K562 (cell line): ENCODE measurements around the gene GPAT3. TPM values are rescaled to one million over a fixed set of nuclear protein-coding genes. Genes with fewer than 3 reads are reported as not detected.

Source experiments
- ATAC-seq: fragments of 200-7000 bp; cut with Tn5 transposase; 3 replicates; pipeline ENCODE4 v1.9.1; 2020; ENCODE audit warnings: moderate library complexity
- BruUV-seq: library from RNA; stranded (reverse); fragments of 400-500 nt; replicated peaks from 2 replicates; lab custom pipeline; 2021; lab: Mats Ljungman, UMichigan
- CTCF ChIA-PET: fragments of 300-600 bp; formaldehyde crosslinking; extraction: SDS; loops from one replicate; lab custom pipeline; 2021; ENCODE audit warnings: low intra/inter-chr PET ratio; lab: Yijun Ruan, JAX
- POLR2A ChIA-PET: fragments of 300-600, 350-650 bp; sonication (Branson Sonifier 250); formaldehyde crosslinking; extraction: SDS; loops from one replicate; lab custom pipeline; 2021; ENCODE audit warnings: antibody characterized with exemption, inconsistent platforms; lab: Yijun Ruan, JAX
- DNase-seq, 4 experiments: peaks; one replicate each; pipeline versions ENCODE4 v3.0.0 to v3.0.0-alpha.2; 2011 to 2018; ENCODE audit warnings: low spot score in 3 of 4, mixed read lengths in 3 of 4; ENCODE audit errors: extremely low read depth in 1 of 4
- FAIRE-seq: peaks from 2 replicates; lab custom pipeline; 2011; peaks lifted over from hg19 to GRCh38; lab: Jason Lieb, UNC
- H2AFZ ChIP-seq: 2 replicates; pipeline ENCODE4 v1.6.0; 2011; ENCODE audit warnings: low read depth, low read length, control low read depth, inconsistent platforms
- H3K27ac ChIP-seq: fragments of 200-600 bp; 3 replicates; pipeline ENCODE4 v1.8.0; 2011; ENCODE audit warnings: low read depth, mild to moderate bottlenecking, control low read depth, inconsistent platforms, low read length, moderate library complexity, mixed read lengths; ENCODE audit errors: extremely low read depth
- H3K27me3 ChIP-seq, 2 experiments: fragments of 300-600 bp in 1 of 2; 2 replicates in 1 of 2; 3 replicates in 1 of 2; pipeline versions ENCODE4 v1.6.0 to v1.8.0; 2011; ENCODE audit warnings: inconsistent platforms in 2 of 2, low read length in 2 of 2, mild to moderate bottlenecking in 1 of 2, mixed read lengths in 1 of 2, moderate library complexity in 1 of 2; ENCODE audit not compliant: control insufficient read depth in 2 of 2, insufficient read depth in 2 of 2
- H3K36me3 ChIP-seq: fragments of 300-600 bp; 3 replicates; pipeline ENCODE4 v1.8.0; 2011; ENCODE audit warnings: mild to moderate bottlenecking, low read length, inconsistent platforms; ENCODE audit not compliant: control insufficient read depth, insufficient read depth
- H3K4me1 ChIP-seq, 2 experiments: fragments of 200-600 bp in 1 of 2; replicated peaks in 1 of 2; 2 replicates in 1 of 2; 3 replicates in 1 of 2; pipeline versions ENCODE4 v1.5.1 to v1.8.0; 2011; ENCODE audit warnings: inconsistent platforms in 2 of 2, low read length in 2 of 2, mild to moderate bottlenecking in 1 of 2, mixed read lengths in 1 of 2, moderate library complexity in 1 of 2; ENCODE audit not compliant: control insufficient read depth in 2 of 2, insufficient read depth in 2 of 2
- H3K4me2 ChIP-seq: 2 replicates; pipeline ENCODE4 v1.6.1; 2011; ENCODE audit warnings: low read length, control low read depth, inconsistent platforms, mixed read lengths; ENCODE audit not compliant: insufficient read depth
- H3K4me3 ChIP-seq: fragments of 200-600 bp; sonication (generic), shearing (Covaris generic); 2 replicates; pipeline ENCODE4 v1.5.1; 2016; ENCODE audit warnings: control low read depth, inconsistent platforms
- H3K79me2 ChIP-seq: fragments of 200-600 bp; 3 replicates; pipeline ENCODE4 v1.8.0; 2011; ENCODE audit warnings: low read length, inconsistent platforms; ENCODE audit not compliant: control insufficient read depth, insufficient read depth
- H3K9ac ChIP-seq, 2 experiments: 2 replicates each; pipeline versions ENCODE4 v1.6.0 to v1.6.1; 2011; ENCODE audit warnings: low read depth in 2 of 2, low read length in 2 of 2, control low read depth in 1 of 2, inconsistent platforms in 1 of 2, mild to moderate bottlenecking in 1 of 2, mixed read lengths in 1 of 2; ENCODE audit not compliant: insufficient read depth in 1 of 2
- H3K9me1 ChIP-seq: one replicate; pipeline ENCODE4 v1.6.0; 2011; ENCODE audit warnings: inconsistent platforms, mild to moderate bottlenecking, low read length, moderate library complexity; ENCODE audit not compliant: control insufficient read depth, insufficient read depth
- H3K9me3 ChIP-seq: replicated peaks from 2 replicates; pipeline ENCODE4 v1.5.1; 2011; ENCODE audit warnings: low read depth, low read length, inconsistent platforms; ENCODE audit not compliant: control insufficient read depth, insufficient read depth
- H4K20me1 ChIP-seq: replicated peaks from 2 replicates; pipeline ENCODE4 v1.6.1; 2011; ENCODE audit warnings: low read length, inconsistent platforms, mixed read lengths; ENCODE audit not compliant: control insufficient read depth, insufficient read depth
- HDAC6 ChIP-seq: IDR thresholded peaks from 2 replicates; pipeline ENCODE4 v1.6.1; 2012; ENCODE audit warnings: low read depth, mild to moderate bottlenecking, control low read depth, inconsistent platforms, low read length, moderate library complexity
- HIVEP1 ChIP-seq: fragments of 250-450 bp; sonication (Bioruptor Pico); IDR thresholded peaks from 2 replicates; pipeline ENCODE4 v1.4.0; 2020; ENCODE audit warnings: mild to moderate bottlenecking
- JUND ChIP-seq, 2 experiments: IDR thresholded peaks; 2 replicates in 1 of 2; 3 replicates in 1 of 2; pipeline ENCODE4 v1.6.1; 2011; ENCODE audit warnings: borderline replicate concordance in 2 of 2, low read depth in 2 of 2, low read length in 2 of 2, improper control_type of control experiment in 1 of 2, missing biosample characterization in 1 of 2, missing genetic modification characterization in 1 of 2, missing genetic modification reagents in 1 of 2
- SMARCA5 ChIP-seq: fragments of 450-650 bp; IDR thresholded peaks from 2 replicates; pipeline ENCODE4 v1.6.1; 2016
- SNRNP70 ChIP-seq: fragments of 200-400 bp; formaldehyde crosslinking; optimal IDR thresholded peaks from 2 replicates; pipeline ENCODE3; 2017; ENCODE audit warnings: low read depth, low read length
- ZBTB7A ChIP-seq: IDR thresholded peaks from 2 replicates; pipeline ENCODE4 v1.6.1; 2011; ENCODE audit warnings: low read depth, mild to moderate bottlenecking, low read length, moderate library complexity, borderline replicate concordance; ENCODE audit not compliant: control insufficient read depth
- ZFPM2 ChIP-seq: fragments of 250-450 bp; sonication (Bioruptor Pico); IDR thresholded peaks from 2 replicates; pipeline ENCODE4 v1.5.1; 2022; ENCODE audit warnings: mild to moderate bottlenecking
- ZNF12 ChIP-seq: sonication (generic); formaldehyde crosslinking; IDR thresholded peaks from 2 replicates; pipeline ENCODE4 v1.4.0; 2020; ENCODE audit warnings: mild to moderate bottlenecking, missing genetic modification reagents
- ZNF143 ChIP-seq: sonication (generic); formaldehyde crosslinking; IDR thresholded peaks from 2 replicates; pipeline ENCODE4 v1.9.0; 2022; ENCODE audit warnings: mild to moderate bottlenecking, missing genetic modification reagents
- WGBS: fragments of 100-300 bp; shearing (Covaris generic); methylation state at CpG from one replicate; pipeline ENCODE4 v1.1.6; 2016; ENCODE audit warnings: low coverage, mixed read lengths; ENCODE audit not compliant: insufficient coverage; ENCODE audit errors: missing lambda C conversion rate; 5-methylcytosine and 5-hydroxymethylcytosine counted together
- in situ Hi-C: fragments of 300-500 bp; cut with MboI; formaldehyde crosslinking; loops from 4 replicates; pipeline ENCODE4 v1.15.0; 2018; ENCODE audit warnings: inconsistent platforms, mixed read lengths
- intact Hi-C: fragments of 100-400 bp; cut with micrococcal nuclease; formaldehyde crosslinking; loops from 2 replicates; pipeline ENCODE4 v1.14.2; 2022
- polyA plus RNA-seq, 8 experiments: library from polyadenylated mRNA; depleted of rRNA in 4 of 8; stranded (reverse) in 5 of 8; unstranded in 3 of 8; fragments of >200 nt; fragmentation: Nextera tagmentation in 2 of 8; fragmentation: Illumina TruSeq in 1 of 8; extraction: Ambion mirVana in 2 of 8; extraction: Trizol in 1 of 8; gene quantifications; 2 replicates each; pipeline versions ENCODE4 v1.2.1 to v1.2.3, GENCODE V29; 2011 to 2014; ENCODE audit warnings: inconsistent platforms in 1 of 8, missing spikeins in 1 of 8
- total RNA-seq, 7 experiments: library from RNA; depleted of rRNA in 6 of 7; stranded (reverse); fragments of >200 nt in 6 of 7; fragmentation: Illumina TruSeq in 2 of 7; extraction: Trizol in 2 of 7; gene quantifications; 2 replicates each; pipeline versions ENCODE4 v1.2.1 to v1.2.3, GENCODE V29; 2011 to 2021; ENCODE audit warnings: low replicate concordance in 1 of 7
- TF ChIP-seq, protein P1 (sequence below): fragments of 250-450 bp; sonication (Bioruptor Pico); IDR thresholded peaks from 2 replicates; pipeline ENCODE4 v1.8.0; 2022; ENCODE audit warnings: inconsistent platforms, mild to moderate bottlenecking, moderate library complexity, borderline replicate concordance
- TF ChIP-seq, protein P2 (sequence below): fragments of 450-650 bp; IDR thresholded peaks from 2 replicates; pipeline ENCODE4 v1.7.0; 2016; ENCODE audit warnings: borderline replicate concordance
- TF ChIP-seq, protein P3 (sequence below): fragments of 450-650 bp; formaldehyde crosslinking; IDR thresholded peaks from 2 replicates; pipeline ENCODE4 v1.4.0; 2020; ENCODE audit warnings: mild to moderate bottlenecking, moderate library complexity

Gene GPAT3
- total and polyA plus RNA-seq, 9 of the 15 experiments (the other 6 are each of a cell fraction or from before 2014, with no cell fraction given) = 4.1 to 16.1 (median 13.1) TPM

DNA sequence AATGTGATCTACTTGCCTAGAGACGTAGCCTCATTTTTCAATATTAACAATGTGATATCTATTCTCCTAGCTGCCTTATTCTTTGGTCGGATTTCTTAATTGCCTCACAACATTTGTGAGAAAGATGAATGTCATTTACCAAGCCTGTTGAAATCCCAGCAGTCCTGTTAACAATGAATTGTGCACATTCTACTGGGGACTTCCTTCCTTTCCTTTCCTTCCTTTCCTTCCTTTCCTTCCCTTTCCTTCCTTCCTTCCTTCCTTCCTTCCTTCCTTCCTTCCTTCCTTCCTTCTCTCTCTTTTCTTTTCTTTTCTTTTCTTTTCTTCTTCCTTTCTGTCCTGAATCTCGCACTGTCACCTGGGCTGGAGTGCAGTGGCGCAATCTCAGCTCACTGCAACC, 107.1 kb downstream of the GPAT3 start (continued):
- TF ChIP-seq, protein P1, sequence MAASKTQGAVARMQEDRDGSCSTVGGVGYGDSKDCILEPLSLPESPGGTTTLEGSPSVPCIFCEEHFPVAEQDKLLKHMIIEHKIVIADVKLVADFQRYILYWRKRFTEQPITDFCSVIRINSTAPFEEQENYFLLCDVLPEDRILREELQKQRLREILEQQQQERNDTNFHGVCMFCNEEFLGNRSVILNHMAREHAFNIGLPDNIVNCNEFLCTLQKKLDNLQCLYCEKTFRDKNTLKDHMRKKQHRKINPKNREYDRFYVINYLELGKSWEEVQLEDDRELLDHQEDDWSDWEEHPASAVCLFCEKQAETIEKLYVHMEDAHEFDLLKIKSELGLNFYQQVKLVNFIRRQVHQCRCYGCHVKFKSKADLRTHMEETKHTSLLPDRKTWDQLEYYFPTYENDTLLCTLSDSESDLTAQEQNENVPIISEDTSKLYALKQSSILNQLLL = no peak

DNA sequence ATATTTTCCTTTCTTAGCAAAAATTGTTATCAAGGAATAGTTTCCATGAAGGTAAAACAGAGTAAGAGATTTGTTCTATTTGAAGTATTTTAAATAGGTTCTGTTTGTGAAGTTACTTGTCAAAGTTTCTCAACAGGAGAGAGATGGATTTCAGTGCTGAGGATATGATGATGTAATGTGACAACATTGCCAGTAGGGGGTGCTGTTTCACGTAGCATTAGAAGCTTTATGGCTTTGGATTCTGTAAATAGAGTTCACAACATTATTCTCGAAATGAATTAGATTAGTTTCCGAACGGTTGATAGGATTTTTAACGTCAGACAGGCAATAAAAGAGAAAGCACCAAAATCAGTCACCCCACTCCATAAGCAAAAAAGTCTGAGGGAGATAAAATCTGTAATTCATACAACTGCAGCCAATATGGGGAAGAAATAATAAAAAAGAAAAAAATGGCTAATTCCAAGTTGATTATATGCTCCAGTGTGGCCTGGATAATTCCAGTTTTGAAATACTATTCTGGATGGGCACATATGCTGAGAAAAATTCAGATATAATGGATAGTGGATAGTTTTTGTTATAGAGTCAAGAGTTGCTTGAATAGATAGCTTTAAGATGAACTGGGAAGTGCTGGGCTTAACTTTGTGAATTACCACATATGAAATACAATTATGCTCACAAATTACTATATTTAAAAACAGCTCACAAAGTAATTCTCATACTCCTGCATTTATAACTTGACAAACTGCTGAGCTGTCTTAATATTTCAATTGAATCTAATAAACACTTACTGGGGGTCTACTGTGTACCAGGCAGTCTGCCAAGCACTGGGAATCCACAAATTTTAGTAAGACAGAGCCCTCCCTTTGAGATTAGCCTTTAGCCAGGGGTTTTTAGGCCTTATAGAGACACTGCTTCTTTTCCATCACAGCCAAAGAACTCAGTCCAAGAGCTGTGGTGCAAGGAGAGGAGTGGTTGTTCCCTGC, 109.1 kb downstream of the GPAT3 start:
- ATAC-seq = peak; percentile 79
- peak; percentile 68 for FAIRE-seq
- H3K9me1 ChIP-seq = no peaks in the 10 kb centered on the region
- intact Hi-C loops (loop anchor here (1.0 to 10.0 kb wide), 4 partner anchors 127 to 1330 kb away; no protein-coding TSS in a partner anchor), in situ Hi-C loops (loop anchor here (10.0 kb wide), 1 partner anchor 860 kb away; no protein-coding TSS in a partner anchor)
- no peak overlapping the region for H3K9ac ChIP-seq
- POLR2A ChIA-PET = interaction anchor here (0.6 to 0.7 kb wide), 2 partner anchors 65 to 1264 kb away, joined by 3 read pairs; no protein-coding TSS in a partner anchor
- H3K79me2 ChIP-seq = no peaks in the 10 kb centered on the region
- H3K27ac ChIP-seq = no peak overlapping the region; the same call in 2 of the 3 replicates
- CTCF ChIA-PET = interaction anchor here (0.9 to 1.7 kb wide), 2 partner anchors 857 to 859 kb away, joined by 3 to 7 read pairs; no protein-coding TSS in a partner anchor
- no peaks in the 10 kb centered on the region for H3K4me1 ChIP-seq
- no peak overlapping the region for H2AFZ ChIP-seq
- H3K9me3 ChIP-seq = no peaks in the 10 kb centered on the region
- H4K20me1 ChIP-seq = no peaks in the 10 kb centered on the region
- no peak overlapping the region for H3K4me2 ChIP-seq
- DNase-seq = peak; percentile 61 to 75 (median 65)
- WGBS = 0% methylated on average over 5 of the region's 5 CpGs
- H3K27me3 ChIP-seq = no peaks in the 10 kb centered on the region
- BruUV-seq = no TSS peak
- no peaks in the 10 kb centered on the region for H3K36me3 ChIP-seq
- no peak overlapping the region for H3K4me3 ChIP-seq
- TF ChIP-seq HIVEP1 (CRISPR knock-in tag) (no peak), JUND (IDR thresholded peaks at IDR 0.05; ENCODE audit: borderline replicate concordance, low read depth, low read length) (peak; percentile 57; the same call in 1 of the 2 replicates), JUND (tag; IDR thresholded peaks at IDR 0.05; ENCODE audit: borderline replicate concordance, low read depth, low read length) (peak; percentile 38; the same call in 1 of the 3 replicates), ZNF12 (no peak), SNRNP70 (no peak), ZNF143 (CRISPR knock-in tag) (no peak), ZBTB7A (no peak), SMARCA5 (no peak), HDAC6 (no peak), ZFPM2 (no peak)
- TF ChIP-seq, protein P2, sequence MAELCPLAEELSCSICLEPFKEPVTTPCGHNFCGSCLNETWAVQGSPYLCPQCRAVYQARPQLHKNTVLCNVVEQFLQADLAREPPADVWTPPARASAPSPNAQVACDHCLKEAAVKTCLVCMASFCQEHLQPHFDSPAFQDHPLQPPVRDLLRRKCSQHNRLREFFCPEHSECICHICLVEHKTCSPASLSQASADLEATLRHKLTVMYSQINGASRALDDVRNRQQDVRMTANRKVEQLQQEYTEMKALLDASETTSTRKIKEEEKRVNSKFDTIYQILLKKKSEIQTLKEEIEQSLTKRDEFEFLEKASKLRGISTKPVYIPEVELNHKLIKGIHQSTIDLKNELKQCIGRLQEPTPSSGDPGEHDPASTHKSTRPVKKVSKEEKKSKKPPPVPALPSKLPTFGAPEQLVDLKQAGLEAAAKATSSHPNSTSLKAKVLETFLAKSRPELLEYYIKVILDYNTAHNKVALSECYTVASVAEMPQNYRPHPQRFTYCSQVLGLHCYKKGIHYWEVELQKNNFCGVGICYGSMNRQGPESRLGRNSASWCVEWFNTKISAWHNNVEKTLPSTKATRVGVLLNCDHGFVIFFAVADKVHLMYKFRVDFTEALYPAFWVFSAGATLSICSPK = no peak
- TF ChIP-seq, protein P3, sequence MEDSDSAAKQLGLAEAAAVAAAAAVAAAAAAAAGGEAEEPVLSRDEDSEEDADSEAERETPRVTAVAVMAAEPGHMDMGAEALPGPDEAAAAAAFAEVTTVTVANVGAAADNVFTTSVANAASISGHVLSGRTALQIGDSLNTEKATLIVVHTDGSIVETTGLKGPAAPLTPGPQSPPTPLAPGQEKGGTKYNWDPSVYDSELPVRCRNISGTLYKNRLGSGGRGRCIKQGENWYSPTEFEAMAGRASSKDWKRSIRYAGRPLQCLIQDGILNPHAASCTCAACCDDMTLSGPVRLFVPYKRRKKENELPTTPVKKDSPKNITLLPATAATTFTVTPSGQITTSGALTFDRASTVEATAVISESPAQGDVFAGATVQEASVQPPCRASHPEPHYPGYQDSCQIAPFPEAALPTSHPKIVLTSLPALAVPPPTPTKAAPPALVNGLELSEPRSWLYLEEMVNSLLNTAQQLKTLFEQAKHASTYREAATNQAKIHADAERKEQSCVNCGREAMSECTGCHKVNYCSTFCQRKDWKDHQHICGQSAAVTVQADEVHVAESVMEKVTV = peak; percentile 83
